SU-DHL-6 (cell line): ENCODE data around the gene ZNF804A.

ENCODE experiments used
- H2AFZ ChIP-seq: fragments of 200-600 bp; sonication (generic); 2 replicates; pipeline ENCODE4 v1.6.1; 2014; ENCODE audit warnings: low read depth, mild to moderate bottlenecking, moderate library complexity, mixed read lengths, antibody characterized with exemption, low read length; ENCODE audit not compliant: severe bottlenecking
- H3F3A ChIP-seq: fragments of 200-600 bp; shearing (Covaris generic); 2 replicates; pipeline ENCODE4 v1.6.0; 2016; ENCODE audit warnings: antibody characterized with exemption, mild to moderate bottlenecking; ENCODE audit not compliant: insufficient read depth
- H3K27ac ChIP-seq: fragments of 200-600 bp; sonication (generic); 2 replicates; pipeline ENCODE4 v1.5.1; 2016; ENCODE audit warnings: low read depth, mild to moderate bottlenecking, low read length, moderate library complexity, mixed read lengths
- H3K27me3 ChIP-seq: fragments of 200-600 bp; sonication (generic), shearing (Covaris generic); 2 replicates; pipeline ENCODE4 v1.6.0; 2014; ENCODE audit warnings: mild to moderate bottlenecking, low read length
- H3K36me3 ChIP-seq: fragments of 200-600 bp; sonication (generic); 2 replicates; pipeline ENCODE4 v1.6.1; 2014; ENCODE audit warnings: mild to moderate bottlenecking, low read length, mixed read lengths
- H3K4me2 ChIP-seq: fragments of 300-600, 200-600 bp; shearing (Covaris generic), sonication (generic); 2 replicates; pipeline ENCODE4 v1.6.0; 2014; ENCODE audit warnings: low read length, low read depth, mild to moderate bottlenecking; ENCODE audit not compliant: poor library complexity, severe bottlenecking
- H3K4me3 ChIP-seq: fragments of 200-600 bp; sonication (generic); 2 replicates; pipeline ENCODE4 v1.5.1; 2014; ENCODE audit warnings: antibody characterized with exemption, low read length, mild to moderate bottlenecking, mixed read lengths; ENCODE audit not compliant: insufficient read depth, poor library complexity, severe bottlenecking
- H3K79me2 ChIP-seq: fragments of 200-600 bp; sonication (generic); 2 replicates; pipeline ENCODE4 v1.6.1; 2014; ENCODE audit warnings: mild to moderate bottlenecking, low read length, moderate library complexity; ENCODE audit not compliant: insufficient read depth
- H3K9ac ChIP-seq: fragments of 200-600 bp; sonication (generic); 2 replicates; pipeline ENCODE4 v1.7.0; 2014; ENCODE audit warnings: mild to moderate bottlenecking, low read length
- H3K9me2 ChIP-seq: fragments of 200-600 bp; sonication (generic); replicated peaks from 2 replicates; pipeline ENCODE4 v1.6.1; 2014; ENCODE audit warnings: low read length; ENCODE audit not compliant: insufficient read depth
- H3K9me3 ChIP-seq: fragments of 200-600 bp; sonication (generic); 2 replicates; pipeline ENCODE4 v1.6.1; 2014; ENCODE audit warnings: low read length, mixed read lengths; ENCODE audit not compliant: insufficient read depth
- H4K20me1 ChIP-seq: fragments of 200-600 bp; sonication (generic); 2 replicates; pipeline ENCODE4 v1.6.1; 2014; ENCODE audit warnings: low read depth, mild to moderate bottlenecking, antibody characterized with exemption, low read length, moderate library complexity, mixed read lengths
- CTCF ChIP-seq: fragments of 200-600 bp; sonication (generic); IDR thresholded peaks from one replicate; pipeline ENCODE4 v1.5.1; 2017; ENCODE audit warnings: antibody characterized with exemption, mild to moderate bottlenecking, low read length, moderate library complexity; ENCODE audit not compliant: insufficient read depth, poor library complexity, severe bottlenecking
- EZH2phosphoT487 ChIP-seq: fragments of 200-600 bp; sonication (generic), shearing (Covaris generic); conservative IDR thresholded peaks from 2 replicates; pipeline ENCODE4 v1.6.1; 2018; ENCODE audit warnings: mild to moderate bottlenecking, antibody characterized with exemption, low read length, moderate library complexity, mixed read lengths

Gene ZNF804A

GRCh38 chr2:184760931-184761330 is 162.6 kb downstream of the ZNF804A start:
- no peaks in the 10 kb centered on the region for H3K9me2 ChIP-seq
- H4K20me1 ChIP-seq = peaks cover 12% of the 10 kb centered on the region
- H3K27me3 ChIP-seq = no peaks in the 10 kb centered on the region
- TF ChIP-seq CTCF (no peak), EZH2phosphoT487 (no peak)
- no peak overlapping the region for H2AFZ ChIP-seq
- H3K9ac ChIP-seq = no peak overlapping the region
- H3K4me2 ChIP-seq = no peak overlapping the region
- H3K9me3 ChIP-seq = no peaks in the 10 kb centered on the region
- H3K27ac ChIP-seq = no peak overlapping the region
- no peak overlapping the region for H3K4me3 ChIP-seq
- H3K79me2 ChIP-seq = peaks cover 89% of the 10 kb centered on the region
- H3F3A ChIP-seq = peaks cover 27% of the 10 kb centered on the region; the same call in 1 of the 2 replicates
- peaks cover 8% of the 10 kb centered on the region; the same call in 1 of the 2 replicates for H3K36me3 ChIP-seq

- H3K79me2 ChIP-seq = peaks cover 92% of the 10 kb centered on the region
- H3K36me3 ChIP-seq = peaks cover 7% of the 10 kb centered on the region; the same call in 1 of the 2 replicates
- no peak overlapping the region for H3K27ac ChIP-seq
- peaks cover 21% of the 10 kb centered on the region for H4K20me1 ChIP-seq
- H2AFZ ChIP-seq = no peak overlapping the region
- no peaks in the 10 kb centered on the region for H3K9me3 ChIP-seq
- H3K4me2 ChIP-seq = no peak overlapping the region
- H3F3A ChIP-seq = peaks cover 19% of the 10 kb centered on the region; the same call in 1 of the 2 replicates
- no peak overlapping the region for H3K4me3 ChIP-seq
- no peak overlapping the region for H3K9ac ChIP-seq
- no peaks in the 10 kb centered on the region for H3K9me2 ChIP-seq
- TF ChIP-seq EZH2phosphoT487 (no peak), CTCF (no peak)
- H3K27me3 ChIP-seq = no peaks in the 10 kb centered on the region
Observed at GRCh38 chr2:184765112-184765895, 167.0 kb downstream of the ZNF804A start.

GRCh38 chr2:184767059-184767458 is 168.7 kb downstream of the ZNF804A start:
- H3K27me3 ChIP-seq = no peaks in the 10 kb centered on the region
- peaks cover 15% of the 10 kb centered on the region; the same call in 1 of the 2 replicates for H3F3A ChIP-seq
- H3K9me2 ChIP-seq = no peaks in the 10 kb centered on the region
- H3K9me3 ChIP-seq = no peaks in the 10 kb centered on the region
- H2AFZ ChIP-seq = no peak overlapping the region
- peaks cover 9% of the 10 kb centered on the region; the same call in 1 of the 2 replicates for H3K36me3 ChIP-seq
- no peak overlapping the region for H3K4me3 ChIP-seq
- peaks cover 92% of the 10 kb centered on the region for H3K79me2 ChIP-seq
- no peak for TF ChIP-seq EZH2phosphoT487
- no peak for TF ChIP-seq CTCF
- H3K4me2 ChIP-seq = no peak overlapping the region
- peaks cover 23% of the 10 kb centered on the region for H4K20me1 ChIP-seq
- H3K27ac ChIP-seq = no peak overlapping the region
- no peak overlapping the region for H3K9ac ChIP-seq
